Measurements from ENCODE around the gene ZSCAN18. TPM values are rescaled to one million over a fixed set of nuclear protein-coding genes. Genes with fewer than 3 reads are reported as not detected.

ZSCAN18 gene
- polyA plus RNA-seq, 3 donors = 1.1 to 4.1 (median 2.3) TPM

DNA sequence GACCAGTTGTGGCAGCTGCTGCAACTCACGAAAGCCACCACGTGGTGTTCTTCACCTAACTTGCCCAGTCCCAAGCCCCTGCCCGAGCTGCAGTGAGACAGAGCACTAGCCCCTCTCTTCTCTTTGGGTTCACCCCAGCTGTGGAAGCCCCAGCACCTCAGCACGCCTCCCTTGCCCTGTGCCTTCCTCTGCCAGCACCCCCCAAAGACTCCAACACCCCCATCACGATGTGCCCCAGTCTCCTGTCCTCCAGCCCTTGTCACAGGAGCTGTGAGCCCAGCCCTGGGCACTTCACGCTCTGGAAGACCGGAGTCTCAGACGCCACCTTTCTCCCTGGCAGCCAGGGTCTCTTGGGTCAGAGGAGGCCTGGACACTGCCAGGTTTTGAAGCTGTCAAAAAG lies 41.2 kb downstream of the ZSCAN18 start:
- no peak overlapping the region for H3K4me2 ChIP-seq (replicated peaks; ENCODE audit: extremely low read depth, low read length, poor library complexity, severe bottlenecking)
- H3K4me3 ChIP-seq (replicated peaks in 1 of 3; ENCODE audit: low read depth in 2 of 3, low read length in 3 of 3) = no peak overlapping the region
- H3K9me3 Mint-ChIP-seq = peaks cover 61 to 96% (median 89%) of the 10 kb centered on the region in 7 donors
- no peaks in the 10 kb centered on the region for H4K20me1 ChIP-seq (ENCODE audit: insufficient read depth, low read length)
- intact Hi-C loops (cut with micrococcal nuclease) = no loop called here
- H3K79me2 ChIP-seq (ENCODE audit: insufficient read depth, low read length) = no peaks in the 10 kb centered on the region
- no peak overlapping the region for H3K27ac ChIP-seq (ENCODE audit: low read depth in 1 of 2, low read length in 2 of 2)
- peaks cover 5 to 13% of the 10 kb centered on the region in 2 donors for H3K4me1 ChIP-seq (ENCODE audit: control insufficient read depth in 1 of 2, insufficient read depth in 2 of 2, low read length in 2 of 2)
- H3K9ac ChIP-seq (ENCODE audit: insufficient read depth, low read length, poor library complexity, severe bottlenecking) = no peak overlapping the region
- H3K36me3 Mint-ChIP-seq = peaks cover 0 to 10% of the 10 kb centered on the region in 2 donors
- WGBS (ENCODE audit: insufficient coverage) = 100% methylated on average over 6 of the region's 8 CpGs
- no peak overlapping the region for H3K27ac Mint-ChIP-seq
- no peak for DNase-seq
- H3K9me3 ChIP-seq (replicated peaks in 1 of 2; ENCODE audit: control insufficient read depth in 1 of 2, insufficient read depth in 1 of 2, low read length in 2 of 2) = peaks cover 90 to 96% of the 10 kb centered on the region in 2 donors
- peaks cover 6 to 10% (median 8%) of the 10 kb centered on the region in 3 donors for H3K27me3 Mint-ChIP-seq (ENCODE audit: low read depth in 3 of 3)
- H3K4me3 Mint-ChIP-seq = no peak overlapping the region
- H3K27me3 ChIP-seq (ENCODE audit: control insufficient read depth in 2 of 2, insufficient read depth in 2 of 2, low read length in 2 of 2) = no peaks in the 10 kb centered on the region
- H3K36me3 ChIP-seq (replicated peaks in 1 of 2; ENCODE audit: control insufficient read depth in 1 of 2, insufficient read depth in 2 of 2, low read length in 2 of 2) = no peaks in the 10 kb centered on the region
- peaks cover 12% of the 10 kb centered on the region for H3K4me1 Mint-ChIP-seq
- H2AFZ ChIP-seq (ENCODE audit: insufficient read depth, low read depth, low read length, poor library complexity, severe bottlenecking) = no peak overlapping the region
- TF ChIP-seq, protein P1, sequence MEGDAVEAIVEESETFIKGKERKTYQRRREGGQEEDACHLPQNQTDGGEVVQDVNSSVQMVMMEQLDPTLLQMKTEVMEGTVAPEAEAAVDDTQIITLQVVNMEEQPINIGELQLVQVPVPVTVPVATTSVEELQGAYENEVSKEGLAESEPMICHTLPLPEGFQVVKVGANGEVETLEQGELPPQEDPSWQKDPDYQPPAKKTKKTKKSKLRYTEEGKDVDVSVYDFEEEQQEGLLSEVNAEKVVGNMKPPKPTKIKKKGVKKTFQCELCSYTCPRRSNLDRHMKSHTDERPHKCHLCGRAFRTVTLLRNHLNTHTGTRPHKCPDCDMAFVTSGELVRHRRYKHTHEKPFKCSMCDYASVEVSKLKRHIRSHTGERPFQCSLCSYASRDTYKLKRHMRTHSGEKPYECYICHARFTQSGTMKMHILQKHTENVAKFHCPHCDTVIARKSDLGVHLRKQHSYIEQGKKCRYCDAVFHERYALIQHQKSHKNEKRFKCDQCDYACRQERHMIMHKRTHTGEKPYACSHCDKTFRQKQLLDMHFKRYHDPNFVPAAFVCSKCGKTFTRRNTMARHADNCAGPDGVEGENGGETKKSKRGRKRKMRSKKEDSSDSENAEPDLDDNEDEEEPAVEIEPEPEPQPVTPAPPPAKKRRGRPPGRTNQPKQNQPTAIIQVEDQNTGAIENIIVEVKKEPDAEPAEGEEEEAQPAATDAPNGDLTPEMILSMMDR (IDR thresholded peaks at IDR 0.05) = no peak

DNA sequence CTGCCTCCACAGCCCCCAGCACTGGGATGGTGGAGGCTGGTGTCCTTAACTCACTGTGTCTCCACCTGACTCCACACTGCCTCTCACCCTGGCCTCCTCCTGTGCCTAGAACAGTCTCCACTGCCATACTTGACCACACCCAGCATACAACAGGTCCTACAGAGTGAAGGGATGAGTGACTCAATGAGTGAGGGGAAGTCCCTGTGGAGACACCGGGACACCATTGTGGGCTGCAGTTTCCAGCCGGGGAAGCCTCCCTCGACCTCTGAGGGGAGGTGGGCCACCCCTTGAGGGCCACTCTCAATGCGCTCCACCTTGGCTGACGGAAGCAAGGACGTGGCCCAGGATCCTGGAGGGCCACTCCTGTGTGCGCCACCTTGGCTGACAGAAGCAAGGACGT lies 41.8 kb downstream of the ZSCAN18 start:
- H3K4me2 ChIP-seq (replicated peaks; ENCODE audit: extremely low read depth, low read length, poor library complexity, severe bottlenecking) = no peak overlapping the region
- Mint-ChIP-seq H3K27me3 (ENCODE audit: low read depth in 3 of 3) (peaks cover 7 to 10% (median 8%) of the 10 kb centered on the region in 3 donors), H3K4me1 (peaks cover 12% of the 10 kb centered on the region), H3K27ac (no peak overlapping the region), H3K4me3 (no peak overlapping the region), H3K36me3 (peaks cover 0 to 10% of the 10 kb centered on the region in 2 donors), H3K9me3 (peaks cover 62 to 96% (median 90%) of the 10 kb centered on the region in 7 donors)
- H3K79me2 ChIP-seq (ENCODE audit: insufficient read depth, low read length) = no peaks in the 10 kb centered on the region
- H3K4me1 ChIP-seq (ENCODE audit: control insufficient read depth in 1 of 2, insufficient read depth in 2 of 2, low read length in 2 of 2) = peaks cover 5 to 13% of the 10 kb centered on the region in 2 donors
- no peaks in the 10 kb centered on the region for H3K36me3 ChIP-seq (replicated peaks in 1 of 2; ENCODE audit: control insufficient read depth in 1 of 2, insufficient read depth in 2 of 2, low read length in 2 of 2)
- H3K9ac ChIP-seq (ENCODE audit: insufficient read depth, low read length, poor library complexity, severe bottlenecking) = no peak overlapping the region
- intact Hi-C loops (cut with micrococcal nuclease) = no loop called here
- 98% methylated on average over 5 of the region's 8 CpGs for WGBS (ENCODE audit: insufficient coverage)
- H3K4me3 ChIP-seq (replicated peaks in 1 of 3; ENCODE audit: low read depth in 2 of 3, low read length in 3 of 3) = no peak overlapping the region
- H4K20me1 ChIP-seq (ENCODE audit: insufficient read depth, low read length) = no peaks in the 10 kb centered on the region
- no peak for DNase-seq
- H3K9me3 ChIP-seq (replicated peaks in 1 of 2; ENCODE audit: control insufficient read depth in 1 of 2, insufficient read depth in 1 of 2, low read length in 2 of 2) = peaks cover 90 to 97% of the 10 kb centered on the region in 2 donors
- H3K27me3 ChIP-seq (ENCODE audit: control insufficient read depth in 2 of 2, insufficient read depth in 2 of 2, low read length in 2 of 2) = no peaks in the 10 kb centered on the region
- no peak overlapping the region for H2AFZ ChIP-seq (ENCODE audit: insufficient read depth, low read depth, low read length, poor library complexity, severe bottlenecking)
- H3K27ac ChIP-seq (ENCODE audit: low read depth in 1 of 2, low read length in 2 of 2) = no peak overlapping the region
- TF ChIP-seq, protein P1 (IDR thresholded peaks at IDR 0.05) = no peak
